A549 (cell line): ENCODE data around the gene NAV3.

Experiments
- CEBPB ChIP-seq, 2 experiments: fragments of >200 bp in 1 of 2; sonication (Bioruptor Twin) in 1 of 2; formaldehyde crosslinking in 1 of 2; IDR thresholded peaks; 2 replicates each; pipeline ENCODE4 v1.6.1; 2012 to 2016
- CTCF ChIP-seq: fragments of >200 bp; sonication (Bioruptor Twin); formaldehyde crosslinking; IDR thresholded peaks from 3 replicates; pipeline ENCODE4 v1.5.1; 2016
- GATA3 ChIP-seq: IDR thresholded peaks from 2 replicates; pipeline ENCODE4 v1.6.1; 2012; ENCODE audit warnings: borderline replicate concordance
- MAX ChIP-seq: IDR thresholded peaks from 2 replicates; pipeline ENCODE4 v1.6.1; 2012
- POLR2A ChIP-seq: IDR thresholded peaks from 2 replicates; pipeline ENCODE4 v1.6.1; 2012; ENCODE audit warnings: mild to moderate bottlenecking, low read length
- USF2 ChIP-seq: fragments of 450-650 bp; IDR thresholded peaks from 2 replicates; pipeline ENCODE4 v1.6.1; 2014; ENCODE audit warnings: antibody characterized with exemption

DNA sequence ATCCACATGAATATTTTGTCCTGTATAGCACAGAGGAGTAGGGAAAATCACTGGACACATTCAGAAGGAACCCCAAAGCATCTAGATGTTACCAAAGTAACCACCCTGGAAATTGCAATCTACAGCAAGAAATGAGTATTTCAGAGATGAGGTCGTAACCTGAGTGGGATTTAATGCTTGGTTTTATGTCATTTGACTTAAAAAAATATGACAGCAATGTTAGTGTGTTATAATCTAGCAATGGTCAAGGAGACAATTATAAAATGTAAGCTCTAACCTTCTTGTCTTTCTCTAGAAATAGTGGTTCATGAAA lies 256.6 kb downstream of the NAV3 start:
- TF ChIP-seq MAX (no peak), CTCF (no peak), GATA3 (no peak), CEBPB (IDR thresholded peaks at IDR 0.05) (no peak), POLR2A (no peak), USF2 (no peak)
